ENCODE measurements around the gene PPP2R3B.

- TF ChIP-seq CTCF (IDR thresholded peaks at IDR 0.05) (no peak), POLR2A (IDR thresholded peaks at IDR 0.05) (no peak)
Measured at GRCh38 chrX:300334-300733, 86.4 kb downstream of the PPP2R3B start.

Data from Peyer's patch (tissue), 4 donors.